Parathyroid adenoma (tissue), 2 donors: ENCODE data around the gene BCAS4.
"Not testable (repeated sequence)": the region's sequence is repeated elsewhere in the genome, so short reads cannot be mapped to it uniquely, and the experiment has no call there.

Source experiments
- H2AFZ ChIP-seq: fragments of 300-600 bp; sonication (generic); one replicate; pipeline ENCODE4 v1.7.0; 2017; ENCODE audit warnings: antibody characterized with exemption, mild to moderate bottlenecking
- H3K27ac ChIP-seq: fragments of 300-600 bp; sonication (generic); one replicate; pipeline ENCODE4 v1.7.0; 2017
- H3K27me3 ChIP-seq: fragments of 300-600 bp; sonication (generic); one replicate; pipeline ENCODE4 v1.7.0; 2017; ENCODE audit warnings: low read length; ENCODE audit not compliant: control insufficient read depth, insufficient read depth
- H3K36me3 ChIP-seq: fragments of 300-600 bp; sonication (generic); one replicate; pipeline ENCODE4 v1.7.0; 2017; ENCODE audit warnings: low read length; ENCODE audit not compliant: control insufficient read depth, insufficient read depth
- H3K4me1 ChIP-seq: fragments of 300-600 bp; sonication (generic); one replicate; pipeline ENCODE4 v1.7.0; 2017; ENCODE audit warnings: control low read depth
- H3K4me2 ChIP-seq: fragments of 300-600 bp; sonication (generic); one replicate; pipeline ENCODE4 v1.7.0; 2017; ENCODE audit warnings: low read length
- H3K4me3 ChIP-seq: fragments of 300-600 bp; sonication (generic); one replicate; pipeline ENCODE4 v1.7.0; 2017; ENCODE audit warnings: low read depth, low read length
- H3K79me2 ChIP-seq: fragments of 300-600 bp; sonication (generic); one replicate; pipeline ENCODE4 v1.7.0; 2017; ENCODE audit warnings: control low read depth
- H3K9ac ChIP-seq: fragments of 300-600 bp; sonication (generic); one replicate; pipeline ENCODE4 v1.7.0; 2017; ENCODE audit warnings: mild to moderate bottlenecking
- H3K9me3 ChIP-seq: fragments of 300-600 bp; sonication (generic); one replicate; pipeline ENCODE4 v1.7.0; 2017; ENCODE audit warnings: low read length; ENCODE audit not compliant: control insufficient read depth
- TF ChIP-seq, protein P1 (sequence below): fragments of 300-600 bp; sonication (generic); IDR thresholded peaks from one replicate; pipeline ENCODE4 v1.7.0; 2017; ENCODE audit warnings: antibody characterized with exemption, mild to moderate bottlenecking
- donor health status: primary hyperparathyroidism.

Gene BCAS4

DNA sequence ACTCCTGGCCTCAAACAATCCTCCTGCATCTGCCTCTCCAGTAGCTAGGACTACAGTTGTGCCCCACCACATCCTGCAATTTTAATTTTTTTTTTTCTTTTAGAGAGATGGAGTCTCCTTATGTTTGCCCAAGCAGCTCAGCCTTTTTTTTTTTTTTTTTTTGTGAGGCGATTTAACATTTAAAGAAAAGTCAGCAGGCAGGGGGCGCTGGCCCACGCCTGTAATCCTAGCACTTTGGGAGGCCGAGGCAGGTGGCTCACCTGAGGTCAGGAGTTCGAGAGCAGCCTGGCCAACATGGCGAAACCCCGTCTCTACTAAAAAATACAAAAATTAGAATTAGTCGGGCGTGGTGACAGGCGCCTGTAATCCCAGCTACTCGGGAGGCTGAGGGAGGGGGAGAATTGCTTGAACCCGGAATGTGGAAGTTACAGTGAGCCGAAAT, 1.3 kb upstream of the BCAS4 start:
- Histone ChIP-seq H3K4me1 (peaks cover 11% of the 10 kb centered on the region), H3K79me2 (peaks cover 16% of the 10 kb centered on the region)
- not testable (repeated sequence) for H3K36me3 ChIP-seq, H3K27me3 ChIP-seq, H3K27ac ChIP-seq, H3K4me2 ChIP-seq, H2AFZ ChIP-seq, H3K4me3 ChIP-seq, H3K9me3 ChIP-seq, H3K9ac ChIP-seq
- TF ChIP-seq, protein P1, sequence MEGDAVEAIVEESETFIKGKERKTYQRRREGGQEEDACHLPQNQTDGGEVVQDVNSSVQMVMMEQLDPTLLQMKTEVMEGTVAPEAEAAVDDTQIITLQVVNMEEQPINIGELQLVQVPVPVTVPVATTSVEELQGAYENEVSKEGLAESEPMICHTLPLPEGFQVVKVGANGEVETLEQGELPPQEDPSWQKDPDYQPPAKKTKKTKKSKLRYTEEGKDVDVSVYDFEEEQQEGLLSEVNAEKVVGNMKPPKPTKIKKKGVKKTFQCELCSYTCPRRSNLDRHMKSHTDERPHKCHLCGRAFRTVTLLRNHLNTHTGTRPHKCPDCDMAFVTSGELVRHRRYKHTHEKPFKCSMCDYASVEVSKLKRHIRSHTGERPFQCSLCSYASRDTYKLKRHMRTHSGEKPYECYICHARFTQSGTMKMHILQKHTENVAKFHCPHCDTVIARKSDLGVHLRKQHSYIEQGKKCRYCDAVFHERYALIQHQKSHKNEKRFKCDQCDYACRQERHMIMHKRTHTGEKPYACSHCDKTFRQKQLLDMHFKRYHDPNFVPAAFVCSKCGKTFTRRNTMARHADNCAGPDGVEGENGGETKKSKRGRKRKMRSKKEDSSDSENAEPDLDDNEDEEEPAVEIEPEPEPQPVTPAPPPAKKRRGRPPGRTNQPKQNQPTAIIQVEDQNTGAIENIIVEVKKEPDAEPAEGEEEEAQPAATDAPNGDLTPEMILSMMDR = peak; percentile 9

DNA sequence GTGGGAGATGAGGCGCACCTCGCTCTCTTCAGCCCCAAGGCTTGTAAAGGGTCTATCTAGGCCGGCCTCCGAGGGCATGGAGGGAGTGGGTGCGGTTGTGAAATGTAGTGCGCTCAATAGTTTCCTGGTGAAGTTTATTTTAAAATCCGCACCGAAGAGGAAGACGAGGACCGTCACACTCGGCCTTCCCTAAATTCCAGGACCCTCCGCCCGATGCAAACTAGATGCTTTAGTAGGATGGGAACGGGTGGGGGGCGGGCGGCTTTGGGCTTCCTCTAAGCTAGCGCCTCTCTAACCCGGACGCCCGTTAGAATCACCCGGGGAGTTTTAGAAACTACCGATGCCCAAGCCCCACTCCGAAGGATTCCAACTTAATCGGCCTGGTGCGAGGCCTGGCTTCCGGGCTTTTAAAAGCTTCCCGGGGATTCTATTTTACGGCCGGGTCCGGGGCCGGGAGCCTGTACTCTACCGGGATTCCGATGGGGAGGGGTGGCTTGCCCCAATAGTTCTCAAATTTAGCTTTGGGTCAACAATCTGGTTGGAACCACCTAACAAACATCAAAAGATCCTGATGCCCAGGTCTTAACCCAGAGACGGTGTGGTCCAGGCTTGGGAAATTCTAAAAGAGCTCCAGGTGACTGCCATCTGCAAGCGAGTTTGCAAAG, 548 bp upstream of the BCAS4 start:
- H3K27me3 ChIP-seq = no peaks in the 10 kb centered on the region
- no peak overlapping the region for H3K4me3 ChIP-seq
- H3K79me2 ChIP-seq = peaks cover 18% of the 10 kb centered on the region
- no peaks in the 10 kb centered on the region for H3K36me3 ChIP-seq
- TF ChIP-seq, protein P1 = peak; percentile 65
- peak overlapping the region; percentile 65 for H3K27ac ChIP-seq
- no peak overlapping the region for H3K9ac ChIP-seq
- peak overlapping the region; percentile 36 for H3K4me2 ChIP-seq
- H3K4me1 ChIP-seq = peaks cover 10% of the 10 kb centered on the region
- H3K9me3 ChIP-seq = no peaks in the 10 kb centered on the region
- peak overlapping the region; percentile 95 for H2AFZ ChIP-seq

GRCh38 chr20:50797142-50797541, 2.3 kb downstream of the BCAS4 start:
- no peak overlapping the region for H3K4me2 ChIP-seq
- no peak overlapping the region for H3K9ac ChIP-seq
- no peaks in the 10 kb centered on the region for H3K4me1 ChIP-seq
- TF ChIP-seq, protein P1 = no peak
- no peaks in the 10 kb centered on the region for H3K27me3 ChIP-seq
- H2AFZ ChIP-seq = no peak overlapping the region
- H3K79me2 ChIP-seq = peaks cover 23% of the 10 kb centered on the region
- H3K27ac ChIP-seq = no peak overlapping the region
- no peaks in the 10 kb centered on the region for H3K9me3 ChIP-seq
- H3K36me3 ChIP-seq = no peaks in the 10 kb centered on the region
- H3K4me3 ChIP-seq = no peak overlapping the region

DNA sequence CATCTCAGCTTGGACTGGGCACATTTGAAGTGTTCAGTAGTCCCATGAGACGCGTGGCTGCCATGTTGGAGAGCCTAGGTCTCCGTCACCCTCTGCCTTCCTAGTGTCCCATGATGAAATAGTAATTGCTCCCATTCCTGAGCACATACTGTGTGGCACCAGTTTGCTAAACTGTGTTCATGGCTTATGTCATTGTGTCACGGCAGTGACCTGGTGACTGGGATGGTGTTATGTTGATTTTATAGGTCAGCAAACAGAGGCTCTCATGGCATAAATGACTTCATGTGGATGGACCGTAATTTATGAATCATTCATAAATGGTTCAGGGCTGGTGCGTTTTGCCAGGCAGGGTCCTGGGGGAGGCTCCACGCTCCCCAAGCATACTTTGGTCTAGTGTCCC, 3.8 kb downstream of the BCAS4 start:
- TF ChIP-seq, protein P1 = no peak
- H3K9me3 ChIP-seq = no peaks in the 10 kb centered on the region
- no peak overlapping the region for H3K4me2 ChIP-seq
- no peaks in the 10 kb centered on the region for H3K4me1 ChIP-seq
- H3K27me3 ChIP-seq = no peaks in the 10 kb centered on the region
- H2AFZ ChIP-seq = no peak overlapping the region
- H3K4me3 ChIP-seq = no peak overlapping the region
- no peaks in the 10 kb centered on the region for H3K36me3 ChIP-seq
- H3K27ac ChIP-seq = no peak overlapping the region
- H3K79me2 ChIP-seq = peaks cover 23% of the 10 kb centered on the region
- no peak overlapping the region for H3K9ac ChIP-seq
